NB4 (cell line): Measurements from ENCODE around the gene JMJD6.

ENCODE experiments used
- DNase-seq: peaks from one replicate; pipeline ENCODE4 v3.0.0; 2010; ENCODE audit warnings: low read depth
- H3K4me3 ChIP-seq: one replicate; pipeline ENCODE4 v1.5.1; 2011; ENCODE audit warnings: mild to moderate bottlenecking, low read depth, low read length, moderate library complexity
- CTCF ChIP-seq: IDR thresholded peaks from one replicate; pipeline ENCODE4 v1.5.1; 2012; ENCODE audit warnings: low read depth, low read length
- MAX ChIP-seq: IDR thresholded peaks from 2 replicates; pipeline ENCODE4 v1.6.1; 2011; ENCODE audit warnings: low read depth, low read length
- MYC ChIP-seq: IDR thresholded peaks from 2 replicates; pipeline ENCODE4 v1.6.1; 2011; ENCODE audit warnings: low read depth, low read length
- POLR2A ChIP-seq: IDR thresholded peaks from 2 replicates; pipeline ENCODE4 v1.6.1; 2011; ENCODE audit warnings: mild to moderate bottlenecking; ENCODE audit not compliant: insufficient read length; ENCODE audit errors: extremely low read depth

JMJD6 gene

GRCh38 chr17:76683921-76684745, 42.3 kb downstream of the JMJD6 start:
- H3K4me3 ChIP-seq = no peak overlapping the region
- no peak for DNase-seq
- TF ChIP-seq MAX (no peak), MYC (no peak), CTCF (no peak), POLR2A (no peak)

GRCh38 chr17:76683011-76683755, 43.2 kb downstream of the JMJD6 start:
- peak; percentile 40 for DNase-seq
- H3K4me3 ChIP-seq = no peak overlapping the region
- TF ChIP-seq POLR2A = no peak
- peak; percentile 37 for TF ChIP-seq CTCF

DNA sequence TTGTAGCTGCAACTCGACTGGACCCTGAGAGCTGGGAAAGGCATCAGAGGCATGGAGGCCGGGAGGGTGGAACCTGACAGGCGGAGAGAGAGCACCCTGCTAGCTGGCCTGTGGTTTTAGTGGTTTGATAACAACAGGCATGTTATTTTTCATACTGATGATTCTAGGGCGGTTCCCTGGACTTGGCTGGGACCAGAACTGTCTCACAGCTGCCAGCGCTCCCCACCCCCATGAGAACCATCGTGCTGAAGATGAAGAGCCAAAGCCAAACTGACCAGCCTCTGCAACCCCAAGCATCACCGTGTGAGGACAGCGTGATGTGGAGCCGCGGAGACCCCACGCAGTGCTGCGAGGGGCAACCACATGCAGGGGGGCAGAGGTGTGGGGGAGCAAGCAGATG, 44.1 kb downstream of the JMJD6 start:
- no peak overlapping the region for H3K4me3 ChIP-seq
- no peak for DNase-seq
- TF ChIP-seq POLR2A (no peak), CTCF (no peak), MAX (no peak), MYC (no peak)

DNA sequence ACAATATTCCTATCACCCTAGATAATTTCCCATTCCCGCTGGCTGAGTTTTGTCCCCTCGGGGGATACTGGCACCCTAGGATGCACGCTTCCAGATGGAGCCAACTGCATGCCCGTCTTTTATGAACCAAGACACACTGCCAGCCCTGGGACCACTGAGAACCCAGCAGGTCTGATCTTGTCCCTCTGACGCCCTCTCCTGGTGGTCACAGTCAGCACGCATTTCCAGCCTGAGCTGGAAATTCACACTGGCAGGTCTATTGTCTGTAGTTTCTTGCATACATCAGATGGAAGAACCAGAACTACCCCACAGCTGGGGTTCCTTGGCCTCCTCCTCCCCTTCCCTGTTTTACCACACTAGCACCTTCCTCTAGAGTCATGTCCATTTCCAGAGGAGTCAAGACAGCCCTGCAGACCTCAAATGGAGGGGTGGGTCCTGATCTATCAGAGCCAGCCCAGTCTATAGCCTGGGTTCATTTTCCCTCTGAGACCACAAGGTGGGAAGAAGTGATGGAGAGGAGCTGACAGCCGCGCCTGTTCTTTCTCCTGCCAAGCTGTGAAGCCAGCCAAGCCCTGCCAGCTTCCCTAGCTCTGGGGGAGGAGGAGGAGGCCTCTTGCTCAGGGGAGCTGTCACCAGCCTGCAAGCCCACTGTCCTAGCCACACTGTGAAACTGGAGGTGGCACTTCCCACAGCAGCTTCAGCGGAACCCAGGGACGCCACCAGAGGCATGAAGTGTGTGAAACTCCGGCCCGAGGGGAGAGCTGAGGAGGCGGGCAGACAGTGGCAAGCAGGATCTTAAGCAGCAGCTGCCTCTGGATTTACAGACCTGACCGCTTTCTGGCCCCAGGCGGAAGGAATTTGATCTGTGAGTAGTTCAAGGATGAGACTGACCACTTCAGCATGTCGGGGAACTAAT, 44.9 kb downstream of the JMJD6 start:
- peak; percentile 80 for DNase-seq
- H3K4me3 ChIP-seq = no peak overlapping the region
- TF ChIP-seq MAX (peak; percentile 52), POLR2A (no peak), CTCF (peak; percentile 89), MYC (no peak)

DNA sequence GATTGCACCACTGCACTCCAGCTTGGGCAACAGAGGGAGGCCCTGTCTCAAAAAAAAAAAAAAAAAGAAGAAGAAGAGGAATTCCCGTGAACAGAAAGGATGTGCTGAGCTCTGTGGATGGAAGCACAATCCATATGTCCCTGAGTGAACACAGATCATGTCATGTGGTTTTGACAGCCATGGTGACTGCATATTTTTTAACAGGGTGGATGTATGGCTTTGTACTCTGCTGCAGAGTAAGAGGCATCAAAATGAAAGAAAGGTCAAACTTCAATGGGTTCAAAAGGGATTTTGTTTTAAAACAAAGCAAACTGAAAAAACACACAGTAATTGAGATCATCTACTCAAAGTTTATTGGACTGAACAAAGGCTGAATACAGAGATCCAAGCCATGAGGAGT, 47.2 kb downstream of the JMJD6 start:
- H3K4me3 ChIP-seq = no peak overlapping the region
- DNase-seq = no peak
- no peak for TF ChIP-seq CTCF
